Loucy (cell line): ENCODE measurements around the gene PKP4.

ENCODE experiments used
- H2AFZ ChIP-seq: fragments of 200-600 bp; sonication (generic); 2 replicates; pipeline ENCODE4 v1.6.0; 2016; ENCODE audit warnings: antibody characterized with exemption, mild to moderate bottlenecking, low read length, moderate library complexity
- H3F3A ChIP-seq: fragments of 200-600 bp; 2 replicates; pipeline ENCODE4 v1.6.0; 2016; ENCODE audit warnings: antibody characterized with exemption, low read depth, mild to moderate bottlenecking
- H3K27me3 ChIP-seq: fragments of 200-600 bp; sonication (generic); 2 replicates; pipeline ENCODE4 v1.6.1; 2014; ENCODE audit warnings: low read length, mild to moderate bottlenecking; ENCODE audit not compliant: insufficient read depth, poor library complexity, severe bottlenecking
- H3K36me3 ChIP-seq: fragments of 200-600 bp; sonication (generic); 2 replicates; pipeline ENCODE4 v1.6.1; 2016; ENCODE audit warnings: low read length; ENCODE audit not compliant: insufficient read depth
- H3K4me1 ChIP-seq: fragments of 200-600 bp; sonication (generic); 2 replicates; pipeline ENCODE4 v1.5.1; 2014; ENCODE audit warnings: low read length, mild to moderate bottlenecking; ENCODE audit not compliant: insufficient read depth, poor library complexity, severe bottlenecking
- H3K4me2 ChIP-seq: fragments of 200-600 bp; sonication (generic); 2 replicates; pipeline ENCODE4 v1.6.0; 2014; ENCODE audit warnings: antibody characterized with exemption, low read length, low read depth, mild to moderate bottlenecking; ENCODE audit not compliant: poor library complexity, severe bottlenecking
- H3K4me3 ChIP-seq: fragments of 200-600 bp; sonication (generic); 2 replicates; pipeline ENCODE4 v1.5.1; 2014; ENCODE audit warnings: low read length, mild to moderate bottlenecking, mixed read lengths; ENCODE audit not compliant: poor library complexity, severe bottlenecking
- H3K79me2 ChIP-seq: fragments of 200-600 bp; sonication (generic); 2 replicates; pipeline ENCODE4 v1.6.1; 2014; ENCODE audit warnings: low read length; ENCODE audit not compliant: insufficient read depth
- H3K9ac ChIP-seq: fragments of 200-600 bp; sonication (generic); 2 replicates; pipeline ENCODE4 v1.6.0; 2014; ENCODE audit warnings: mild to moderate bottlenecking, low read depth, low read length, moderate library complexity; ENCODE audit not compliant: poor library complexity, severe bottlenecking
- H3K9me2 ChIP-seq: fragments of 200-600 bp; sonication (generic); replicated peaks from 2 replicates; pipeline ENCODE4 v1.6.1; 2016; ENCODE audit warnings: low read depth, low read length, mixed read lengths
- H3K9me3 ChIP-seq: fragments of 200-600 bp; sonication (generic); 2 replicates; pipeline ENCODE4 v1.6.1; 2014; ENCODE audit warnings: mild to moderate bottlenecking, antibody characterized with exemption, low read length, low read depth; ENCODE audit not compliant: insufficient read depth
- H4K20me1 ChIP-seq: fragments of 200-600 bp; sonication (generic); 2 replicates; pipeline ENCODE4 v1.6.0; 2014; ENCODE audit warnings: antibody characterized with exemption, low read length, mild to moderate bottlenecking; ENCODE audit not compliant: insufficient read depth, poor library complexity, severe bottlenecking
- CTCF ChIP-seq: fragments of 200-600 bp; sonication (generic); conservative IDR thresholded peaks from 2 replicates; pipeline ENCODE4 v1.5.1; 2014; ENCODE audit warnings: mild to moderate bottlenecking, antibody characterized with exemption, low read length
- EZH2phosphoT487 ChIP-seq: fragments of 200-600 bp; IDR thresholded peaks from 2 replicates; pipeline ENCODE4 v1.6.1; 2018; ENCODE audit warnings: antibody characterized with exemption, mild to moderate bottlenecking, moderate library complexity, borderline replicate concordance

Gene PKP4

GRCh38 chr2:158580760-158581159 is 124.0 kb downstream of the PKP4 start:
- H3K36me3 ChIP-seq, result peaks cover 4% of the 10 kb centered on the region; the same call in 1 of the 2 replicates
- H3K9me2 ChIP-seq, result no peaks in the 10 kb centered on the region
- no peaks in the 10 kb centered on the region for H3K4me1 ChIP-seq
- no peak overlapping the region for H2AFZ ChIP-seq
- H4K20me1 ChIP-seq, result no peaks in the 10 kb centered on the region
- no peaks in the 10 kb centered on the region for H3K27me3 ChIP-seq
- no peaks in the 10 kb centered on the region for H3K9me3 ChIP-seq
- TF ChIP-seq CTCF (no peak), EZH2phosphoT487 (no peak)
- H3K4me2 ChIP-seq, result no peak overlapping the region
- no peak overlapping the region for H3K4me3 ChIP-seq
- H3K9ac ChIP-seq, result no peak overlapping the region
- no peaks in the 10 kb centered on the region for H3F3A ChIP-seq
- no peaks in the 10 kb centered on the region for H3K79me2 ChIP-seq

- Histone ChIP-seq H3K9me3 (no peaks in the 10 kb centered on the region), H3K36me3 (peaks cover 4% of the 10 kb centered on the region; the same call in 1 of the 2 replicates), H3K9me2 (no peaks in the 10 kb centered on the region), H3K4me1 (no peaks in the 10 kb centered on the region), H3K27me3 (no peaks in the 10 kb centered on the region), H3F3A (no peaks in the 10 kb centered on the region), H3K4me3 (no peak overlapping the region), H3K4me2 (no peak overlapping the region), H3K79me2 (no peaks in the 10 kb centered on the region), H2AFZ (no peak overlapping the region), H4K20me1 (no peaks in the 10 kb centered on the region), H3K9ac (no peak overlapping the region)
- TF ChIP-seq CTCF (no peak), EZH2phosphoT487 (no peak)
These were observed 125.9 kb downstream of the PKP4 start for GRCh38 chr2:158582670-158583069.

- no peak overlapping the region for H3K9ac ChIP-seq
- peaks cover 4% of the 10 kb centered on the region; the same call in 1 of the 2 replicates for H3K36me3 ChIP-seq
- no peaks in the 10 kb centered on the region for H3F3A ChIP-seq
- no peak overlapping the region for H2AFZ ChIP-seq
- H3K27me3 ChIP-seq, result no peaks in the 10 kb centered on the region
- H3K4me2 ChIP-seq, result no peak overlapping the region
- no peaks in the 10 kb centered on the region for H4K20me1 ChIP-seq
- no peak overlapping the region for H3K4me3 ChIP-seq
- no peaks in the 10 kb centered on the region for H3K9me2 ChIP-seq
- H3K9me3 ChIP-seq, result no peaks in the 10 kb centered on the region
- no peaks in the 10 kb centered on the region for H3K79me2 ChIP-seq
- no peak for TF ChIP-seq EZH2phosphoT487
- no peak for TF ChIP-seq CTCF
- H3K4me1 ChIP-seq, result no peaks in the 10 kb centered on the region
These were observed 127.2 kb downstream of the PKP4 start for GRCh38 chr2:158583923-158584322.
